Measurements from ENCODE around the gene PITPNM1. TPM values are rescaled to one million over a fixed set of nuclear protein-coding genes. Genes with fewer than 3 reads are reported as not detected.

Gene PITPNM1
- total and polyA plus RNA-seq, 2 of the 13 experiments (the other 11 are each of a cell fraction or from before 2014, with no cell fraction given) = 8.2 to 8.5 TPM

DNA sequence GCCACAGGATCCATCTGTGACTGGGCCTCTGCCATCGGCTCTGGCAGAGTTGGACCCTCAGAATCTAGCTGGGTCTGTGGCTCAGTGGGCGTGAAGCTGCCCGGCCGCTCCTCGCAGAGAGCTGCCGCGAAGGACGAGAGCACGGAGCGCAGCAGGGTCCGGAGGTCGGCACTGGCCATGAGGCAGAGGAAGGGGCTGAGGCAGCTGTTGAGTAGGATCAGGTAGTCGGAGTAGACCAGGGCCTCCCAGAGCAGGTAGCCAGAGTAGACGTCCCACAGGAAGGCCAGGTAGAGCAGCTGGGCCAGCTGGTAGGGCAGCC, 53.5 kb downstream of the PITPNM1 start:
- in situ Hi-C loops (cut with HindIII; ENCODE audit: extremely low pct_ligation_motif_present, low pct_unique_long_range_greater_than_20kb) = no loop called here
- DNase-seq (ENCODE audit: low spot score) (no peak), ATAC-seq (peak; percentile 8; the same call in 1 of the 3 replicates), FAIRE-seq (no peak)
- Histone ChIP-seq H3K4me1 (ENCODE audit: insufficient read depth, low read length) (peaks cover 14% of the 10 kb centered on the region), H3K9me3 (ENCODE audit: low read length) (no peaks in the 10 kb centered on the region), H4K20me1 (ENCODE audit: insufficient read depth, low read length) (no peaks in the 10 kb centered on the region), H3K4me2 (ENCODE audit: low read depth, low read length) (no peak overlapping the region), H3K4me3 (replicated peaks in 1 of 3; ENCODE audit: insufficient read depth in 1 of 3, low read depth in 2 of 3, low read length in 3 of 3) (no peak overlapping the region), H3K9ac (ENCODE audit: insufficient read depth, low read depth, low read length) (no peak overlapping the region), H3K27me3 (ENCODE audit: control insufficient read depth in 1 of 2, insufficient read depth in 2 of 2, low read length in 2 of 2) (peaks cover 13 to 67% of the 10 kb centered on the region in 2 experiments; a peak in 4 of 5 replicates), H2AFZ (ENCODE audit: low read length) (no peak overlapping the region), H3K27ac (ENCODE audit: extremely low read length, insufficient read depth, low read length) (no peak overlapping the region), H3K36me3 (replicated peaks in 1 of 2; ENCODE audit: control insufficient read depth in 1 of 2, insufficient read depth in 2 of 2, low read length in 2 of 2) (no peaks in the 10 kb centered on the region), H3K79me2 (ENCODE audit: insufficient read depth, low read length) (no peaks in the 10 kb centered on the region)
- intact Hi-C loops (cut with micrococcal nuclease; ENCODE audit: unreplicated experiment) = no loop called here
- ChIA-PET POLR2A (interaction anchor here (1.5 kb wide), 1 partner anchor 8 kb away, joined by 5 read pairs; the partner anchor contains the start of gene CORO1B), CTCF (ENCODE audit: low intra/inter-chr PET ratio, low total read pairs) (no interaction called here)
- 70% methylated on average over 13 of the region's 14 CpGs for WGBS (ENCODE audit: low lambda C conversion rate)
- TF ChIP-seq ZNF441 (CRISPR knock-in tag; IDR thresholded peaks at IDR 0.05; ENCODE audit: borderline replicate concordance) = no peak
- TF ChIP-seq, protein P1, sequence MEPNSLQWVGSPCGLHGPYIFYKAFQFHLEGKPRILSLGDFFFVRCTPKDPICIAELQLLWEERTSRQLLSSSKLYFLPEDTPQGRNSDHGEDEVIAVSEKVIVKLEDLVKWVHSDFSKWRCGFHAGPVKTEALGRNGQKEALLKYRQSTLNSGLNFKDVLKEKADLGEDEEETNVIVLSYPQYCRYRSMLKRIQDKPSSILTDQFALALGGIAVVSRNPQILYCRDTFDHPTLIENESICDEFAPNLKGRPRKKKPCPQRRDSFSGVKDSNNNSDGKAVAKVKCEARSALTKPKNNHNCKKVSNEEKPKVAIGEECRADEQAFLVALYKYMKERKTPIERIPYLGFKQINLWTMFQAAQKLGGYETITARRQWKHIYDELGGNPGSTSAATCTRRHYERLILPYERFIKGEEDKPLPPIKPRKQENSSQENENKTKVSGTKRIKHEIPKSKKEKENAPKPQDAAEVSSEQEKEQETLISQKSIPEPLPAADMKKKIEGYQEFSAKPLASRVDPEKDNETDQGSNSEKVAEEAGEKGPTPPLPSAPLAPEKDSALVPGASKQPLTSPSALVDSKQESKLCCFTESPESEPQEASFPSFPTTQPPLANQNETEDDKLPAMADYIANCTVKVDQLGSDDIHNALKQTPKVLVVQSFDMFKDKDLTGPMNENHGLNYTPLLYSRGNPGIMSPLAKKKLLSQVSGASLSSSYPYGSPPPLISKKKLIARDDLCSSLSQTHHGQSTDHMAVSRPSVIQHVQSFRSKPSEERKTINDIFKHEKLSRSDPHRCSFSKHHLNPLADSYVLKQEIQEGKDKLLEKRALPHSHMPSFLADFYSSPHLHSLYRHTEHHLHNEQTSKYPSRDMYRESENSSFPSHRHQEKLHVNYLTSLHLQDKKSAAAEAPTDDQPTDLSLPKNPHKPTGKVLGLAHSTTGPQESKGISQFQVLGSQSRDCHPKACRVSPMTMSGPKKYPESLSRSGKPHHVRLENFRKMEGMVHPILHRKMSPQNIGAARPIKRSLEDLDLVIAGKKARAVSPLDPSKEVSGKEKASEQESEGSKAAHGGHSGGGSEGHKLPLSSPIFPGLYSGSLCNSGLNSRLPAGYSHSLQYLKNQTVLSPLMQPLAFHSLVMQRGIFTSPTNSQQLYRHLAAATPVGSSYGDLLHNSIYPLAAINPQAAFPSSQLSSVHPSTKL (CRISPR knock-in tag; IDR thresholded peaks at IDR 0.05) = no peak
- TF ChIP-seq JARID2 (CRISPR knock-in tag; IDR thresholded peaks at IDR 0.05; ENCODE audit: insufficient replicate concordance) = no peak
- no peak for TF ChIP-seq ZNF720 (CRISPR knock-in tag; IDR thresholded peaks at IDR 0.05)
- no peak for TF ChIP-seq HMG20B (CRISPR knock-in tag; conservative IDR thresholded peaks at IDR 0.05)
- TF ChIP-seq, protein P2, sequence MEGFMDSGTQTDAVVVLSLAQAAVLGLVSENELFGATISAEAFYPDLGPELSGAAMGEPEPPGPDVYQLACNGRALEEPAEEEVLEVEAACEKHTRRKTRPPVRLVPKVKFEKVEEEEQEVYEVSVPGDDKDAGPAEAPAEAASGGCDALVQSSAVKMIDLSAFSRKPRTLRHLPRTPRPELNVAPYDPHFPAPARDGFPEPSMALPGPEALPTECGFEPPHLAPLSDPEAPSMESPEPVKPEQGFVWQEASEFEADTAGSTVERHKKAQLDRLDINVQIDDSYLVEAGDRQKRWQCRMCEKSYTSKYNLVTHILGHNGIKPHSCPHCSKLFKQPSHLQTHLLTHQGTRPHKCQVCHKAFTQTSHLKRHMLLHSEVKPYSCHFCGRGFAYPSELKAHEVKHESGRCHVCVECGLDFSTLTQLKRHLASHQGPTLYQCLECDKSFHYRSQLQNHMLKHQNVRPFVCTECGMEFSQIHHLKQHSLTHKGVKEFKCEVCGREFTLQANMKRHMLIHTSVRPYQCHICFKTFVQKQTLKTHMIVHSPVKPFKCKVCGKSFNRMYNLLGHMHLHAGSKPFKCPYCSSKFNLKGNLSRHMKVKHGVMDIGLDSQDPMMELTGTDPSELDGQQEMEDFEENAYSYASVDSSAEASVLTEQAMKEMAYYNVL (CRISPR knock-in tag; IDR thresholded peaks at IDR 0.05; ENCODE audit: borderline replicate concordance) = no peak
- TF ChIP-seq WIZ (CRISPR knock-in tag; IDR thresholded peaks at IDR 0.05) = no peak
- TF ChIP-seq NPAS2 (CRISPR knock-in tag; IDR thresholded peaks at IDR 0.05; ENCODE audit: borderline replicate concordance) = no peak
- no peak for TF ChIP-seq ZFP37 (CRISPR knock-in tag; IDR thresholded peaks at IDR 0.05; ENCODE audit: borderline replicate concordance)
- TF ChIP-seq, protein P3, sequence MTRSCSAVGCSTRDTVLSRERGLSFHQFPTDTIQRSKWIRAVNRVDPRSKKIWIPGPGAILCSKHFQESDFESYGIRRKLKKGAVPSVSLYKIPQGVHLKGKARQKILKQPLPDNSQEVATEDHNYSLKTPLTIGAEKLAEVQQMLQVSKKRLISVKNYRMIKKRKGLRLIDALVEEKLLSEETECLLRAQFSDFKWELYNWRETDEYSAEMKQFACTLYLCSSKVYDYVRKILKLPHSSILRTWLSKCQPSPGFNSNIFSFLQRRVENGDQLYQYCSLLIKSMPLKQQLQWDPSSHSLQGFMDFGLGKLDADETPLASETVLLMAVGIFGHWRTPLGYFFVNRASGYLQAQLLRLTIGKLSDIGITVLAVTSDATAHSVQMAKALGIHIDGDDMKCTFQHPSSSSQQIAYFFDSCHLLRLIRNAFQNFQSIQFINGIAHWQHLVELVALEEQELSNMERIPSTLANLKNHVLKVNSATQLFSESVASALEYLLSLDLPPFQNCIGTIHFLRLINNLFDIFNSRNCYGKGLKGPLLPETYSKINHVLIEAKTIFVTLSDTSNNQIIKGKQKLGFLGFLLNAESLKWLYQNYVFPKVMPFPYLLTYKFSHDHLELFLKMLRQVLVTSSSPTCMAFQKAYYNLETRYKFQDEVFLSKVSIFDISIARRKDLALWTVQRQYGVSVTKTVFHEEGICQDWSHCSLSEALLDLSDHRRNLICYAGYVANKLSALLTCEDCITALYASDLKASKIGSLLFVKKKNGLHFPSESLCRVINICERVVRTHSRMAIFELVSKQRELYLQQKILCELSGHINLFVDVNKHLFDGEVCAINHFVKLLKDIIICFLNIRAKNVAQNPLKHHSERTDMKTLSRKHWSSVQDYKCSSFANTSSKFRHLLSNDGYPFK (CRISPR knock-in tag; IDR thresholded peaks at IDR 0.05; ENCODE audit: borderline replicate concordance) = no peak
- no peak for TF ChIP-seq ZNF160 (CRISPR knock-in tag; IDR thresholded peaks at IDR 0.05)
- no peak for TF ChIP-seq MED8 (CRISPR knock-in tag; IDR thresholded peaks at IDR 0.05; ENCODE audit: insufficient replicate concordance)
- no TSS peak for BruUV-seq (replicated peaks)

All from HepG2 (cell line).